KMS-11 (cell line): ENCODE data around the gene CNNM2.

Experiments used
- H2AFZ ChIP-seq: fragments of 200-600 bp; sonication (generic); 2 replicates; pipeline ENCODE4 v1.6.1; 2016; ENCODE audit warnings: antibody characterized with exemption, mixed run types, low read depth
- H3K27ac ChIP-seq: fragments of 200-600 bp; sonication (generic); 2 replicates; pipeline ENCODE4 v1.6.1; 2016; ENCODE audit warnings: mild to moderate bottlenecking, mixed run types
- H3K27me3 ChIP-seq: fragments of 200-600 bp; sonication (generic); 2 replicates; pipeline ENCODE4 v1.6.1; 2017; ENCODE audit warnings: mild to moderate bottlenecking, low read depth, mixed run types, moderate library complexity; ENCODE audit not compliant: insufficient read depth
- H3K36me3 ChIP-seq: fragments of 200-600 bp; sonication (generic); 2 replicates; pipeline ENCODE4 v1.6.1; 2017; ENCODE audit warnings: mild to moderate bottlenecking, mixed run types; ENCODE audit not compliant: insufficient read depth
- H3K4me1 ChIP-seq: fragments of 200-600 bp; sonication (generic); 2 replicates; pipeline ENCODE4 v1.6.1; 2016; ENCODE audit warnings: mild to moderate bottlenecking, low read depth, mixed run types; ENCODE audit not compliant: poor library complexity, severe bottlenecking
- H3K4me2 ChIP-seq: fragments of 200-600 bp; sonication (generic); 2 replicates; pipeline ENCODE4 v1.7.0; 2016; ENCODE audit warnings: mild to moderate bottlenecking, mixed run types
- H3K4me3 ChIP-seq: fragments of 200-600 bp; sonication (generic); IDR thresholded peaks from 2 replicates; pipeline ENCODE4 v1.6.1; 2017; ENCODE audit warnings: low read depth, low read length, mixed read lengths; ENCODE audit not compliant: insufficient read depth
- H3K79me2 ChIP-seq: fragments of 200-600 bp; sonication (generic); 2 replicates; pipeline ENCODE4 v1.6.1; 2016; ENCODE audit warnings: low read depth, mixed run types; ENCODE audit not compliant: insufficient read depth
- H3K9ac ChIP-seq: fragments of 200-600 bp; sonication (generic); 2 replicates; pipeline ENCODE4 v1.6.1; 2016; ENCODE audit warnings: mild to moderate bottlenecking, mixed run types
- H4K20me1 ChIP-seq: fragments of 200-600 bp; sonication (generic); 2 replicates; pipeline ENCODE4 v1.6.1; 2016; ENCODE audit warnings: mild to moderate bottlenecking, mixed run types; ENCODE audit not compliant: insufficient read depth
- TF ChIP-seq, protein P1 (sequence below): fragments of 200-600 bp; sonication (generic); conservative IDR thresholded peaks from 2 replicates; pipeline ENCODE4 v1.6.1; 2017; ENCODE audit warnings: low read depth, mild to moderate bottlenecking, antibody characterized with exemption, low read length, moderate library complexity, mixed read lengths

The CNNM2 gene

GRCh38 chr10:103139803-103140202 is 221.7 kb downstream of the CNNM2 start:
- TF ChIP-seq, protein P1, sequence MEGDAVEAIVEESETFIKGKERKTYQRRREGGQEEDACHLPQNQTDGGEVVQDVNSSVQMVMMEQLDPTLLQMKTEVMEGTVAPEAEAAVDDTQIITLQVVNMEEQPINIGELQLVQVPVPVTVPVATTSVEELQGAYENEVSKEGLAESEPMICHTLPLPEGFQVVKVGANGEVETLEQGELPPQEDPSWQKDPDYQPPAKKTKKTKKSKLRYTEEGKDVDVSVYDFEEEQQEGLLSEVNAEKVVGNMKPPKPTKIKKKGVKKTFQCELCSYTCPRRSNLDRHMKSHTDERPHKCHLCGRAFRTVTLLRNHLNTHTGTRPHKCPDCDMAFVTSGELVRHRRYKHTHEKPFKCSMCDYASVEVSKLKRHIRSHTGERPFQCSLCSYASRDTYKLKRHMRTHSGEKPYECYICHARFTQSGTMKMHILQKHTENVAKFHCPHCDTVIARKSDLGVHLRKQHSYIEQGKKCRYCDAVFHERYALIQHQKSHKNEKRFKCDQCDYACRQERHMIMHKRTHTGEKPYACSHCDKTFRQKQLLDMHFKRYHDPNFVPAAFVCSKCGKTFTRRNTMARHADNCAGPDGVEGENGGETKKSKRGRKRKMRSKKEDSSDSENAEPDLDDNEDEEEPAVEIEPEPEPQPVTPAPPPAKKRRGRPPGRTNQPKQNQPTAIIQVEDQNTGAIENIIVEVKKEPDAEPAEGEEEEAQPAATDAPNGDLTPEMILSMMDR = no peak
- H3K4me2 ChIP-seq = no peak overlapping the region

More at GRCh38 chr10:103139803-103140202, 221.7 kb downstream of the CNNM2 start:
- no peaks in the 10 kb centered on the region for H3K36me3 ChIP-seq
- H3K9ac ChIP-seq = no peak overlapping the region
- no peaks in the 10 kb centered on the region for H3K79me2 ChIP-seq
- H3K4me3 ChIP-seq = no peak overlapping the region
- no peak overlapping the region for H3K27ac ChIP-seq
- H3K4me1 ChIP-seq = no peaks in the 10 kb centered on the region
- no peak overlapping the region for H2AFZ ChIP-seq
- H4K20me1 ChIP-seq = no peaks in the 10 kb centered on the region
- no peaks in the 10 kb centered on the region for H3K27me3 ChIP-seq
